AG09319 (cell line): ENCODE results near the gene THOC7.

Experiments used
- DNase-seq: peaks from one replicate; pipeline ENCODE4 v3.0.0-alpha.2; 2010; ENCODE audit warnings: low read depth; ENCODE audit errors: extremely low read depth
- CTCF ChIP-seq: IDR thresholded peaks from 2 replicates; pipeline ENCODE4 v1.5.1; 2011; ENCODE audit warnings: low read depth, mild to moderate bottlenecking, inconsistent platforms, low read length, moderate library complexity

The THOC7 gene

GRCh38 chr3:63817225-63817624 lies 46.4 kb downstream of the THOC7 start:
- TF ChIP-seq CTCF = no peak
- DNase-seq = no peak

DNA sequence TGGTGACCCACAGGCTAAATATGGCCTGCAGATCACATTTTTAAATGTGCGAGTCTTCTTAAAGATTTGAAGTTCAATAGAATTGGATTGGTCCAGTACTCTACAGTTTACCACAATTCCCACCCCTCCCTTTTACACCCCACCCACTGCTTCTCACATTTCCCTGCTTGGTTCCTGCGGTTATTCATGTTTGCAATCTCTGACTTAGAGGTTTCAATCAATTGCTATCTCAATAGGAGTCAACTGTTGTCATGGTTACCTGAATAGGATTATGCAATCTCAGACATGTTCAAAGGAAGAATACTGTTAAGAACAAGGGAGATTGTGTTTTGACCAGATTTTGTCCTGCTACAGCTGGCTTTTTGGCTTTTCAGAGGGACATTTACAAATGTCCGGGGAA lies 49.4 kb downstream of the THOC7 start:
- no peak for DNase-seq
- TF ChIP-seq CTCF = no peak

- no peak for TF ChIP-seq CTCF
- DNase-seq = no peak
Measured at GRCh38 chr3:63809607-63810006, 54.0 kb downstream of the THOC7 start.

DNA sequence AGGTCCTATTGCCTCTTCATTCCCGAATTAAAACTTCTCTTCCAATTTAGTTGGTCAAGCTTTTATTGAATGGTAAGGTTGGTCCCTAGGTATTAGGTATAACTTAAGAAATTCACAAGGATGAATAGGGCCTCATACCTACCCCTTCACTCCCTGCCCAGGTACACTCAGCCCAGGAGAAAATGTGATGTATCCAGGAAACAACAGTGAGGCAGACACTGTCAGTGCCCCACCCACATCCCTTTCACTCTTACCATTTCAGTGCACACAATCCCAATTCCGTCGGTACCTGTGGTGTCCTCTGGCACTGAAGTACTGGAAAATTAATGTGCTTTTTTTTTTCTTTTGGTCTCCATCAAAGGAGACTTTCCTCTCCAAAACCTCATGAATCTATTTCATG lies 55.0 kb downstream of the THOC7 start:
- TF ChIP-seq CTCF = no peak
- no peak for DNase-seq

DNA sequence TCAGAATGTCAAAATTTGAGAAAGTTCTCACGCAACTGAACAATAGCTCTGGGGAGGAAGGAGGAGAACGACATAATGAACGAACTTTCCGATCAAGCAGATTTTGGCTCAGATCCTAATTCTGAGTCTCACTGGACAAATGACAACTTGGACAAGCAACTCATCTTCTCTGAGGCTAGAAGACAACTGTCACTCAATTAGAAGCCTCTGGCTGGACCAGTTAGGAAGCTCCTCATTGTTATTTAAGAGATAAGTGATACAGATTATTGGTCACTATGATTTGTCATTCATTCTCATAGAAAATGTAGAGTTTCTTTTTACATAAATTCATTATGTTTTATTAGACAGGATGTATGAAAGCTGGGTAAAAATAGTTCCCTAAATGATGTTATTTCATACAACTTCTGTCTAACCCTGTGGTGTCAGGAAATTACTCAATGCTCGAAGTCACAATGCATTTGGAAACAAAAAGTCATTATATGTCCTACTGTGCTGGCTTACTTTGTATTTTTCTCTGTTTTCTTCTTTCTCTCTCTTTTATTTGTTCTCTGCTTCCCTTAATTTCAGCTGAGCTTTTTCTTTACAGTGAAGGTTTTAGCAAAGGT lies 55.5 kb downstream of the THOC7 start:
- DNase-seq = no peak
- TF ChIP-seq CTCF = no peak

DNA sequence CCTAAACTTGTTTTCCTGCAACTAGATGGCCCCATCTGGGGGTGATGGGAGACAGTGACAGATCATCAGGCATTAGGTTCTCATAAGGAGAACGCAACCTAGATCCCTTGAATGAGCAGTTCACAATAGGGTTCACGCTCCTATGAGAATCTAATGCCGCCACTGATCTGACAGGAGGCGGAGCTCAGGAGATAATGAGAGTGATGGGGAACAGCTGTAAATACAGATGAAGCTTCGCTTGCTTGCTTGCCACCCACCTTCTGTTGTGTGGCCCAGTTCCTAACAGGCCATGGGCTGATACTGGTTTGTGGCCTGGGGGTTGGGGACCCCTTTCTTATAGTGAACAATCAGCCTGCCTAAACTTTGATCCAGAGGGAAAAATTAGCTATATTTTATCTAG lies 59.7 kb downstream of the THOC7 start:
- TF ChIP-seq CTCF = no peak
- no peak for DNase-seq

- TF ChIP-seq CTCF = no peak
- DNase-seq = no peak
Measured at GRCh38 chr3:63800097-63800496, 63.5 kb downstream of the THOC7 start.
